D721Med (cell line): ENCODE measurements around the gene ARHGAP26.

ENCODE experiments used
- DNase-seq: peaks from one replicate; pipeline ENCODE4 v3.0.0; 2011; ENCODE audit warnings: low spot score; ENCODE audit not compliant: insufficient read length
- FAIRE-seq: peaks from 2 replicates; lab custom pipeline; 2011; peaks lifted over from hg19 to GRCh38; lab: Jason Lieb, UNC
- TF ChIP-seq, protein P1 (sequence below): IDR thresholded peaks from 2 replicates; pipeline ENCODE4 v1.5.1; 2012; ENCODE audit warnings: mild to moderate bottlenecking, control low read depth; ENCODE audit not compliant: insufficient read depth; ENCODE audit errors: missing control alignments

Gene ARHGAP26

DNA sequence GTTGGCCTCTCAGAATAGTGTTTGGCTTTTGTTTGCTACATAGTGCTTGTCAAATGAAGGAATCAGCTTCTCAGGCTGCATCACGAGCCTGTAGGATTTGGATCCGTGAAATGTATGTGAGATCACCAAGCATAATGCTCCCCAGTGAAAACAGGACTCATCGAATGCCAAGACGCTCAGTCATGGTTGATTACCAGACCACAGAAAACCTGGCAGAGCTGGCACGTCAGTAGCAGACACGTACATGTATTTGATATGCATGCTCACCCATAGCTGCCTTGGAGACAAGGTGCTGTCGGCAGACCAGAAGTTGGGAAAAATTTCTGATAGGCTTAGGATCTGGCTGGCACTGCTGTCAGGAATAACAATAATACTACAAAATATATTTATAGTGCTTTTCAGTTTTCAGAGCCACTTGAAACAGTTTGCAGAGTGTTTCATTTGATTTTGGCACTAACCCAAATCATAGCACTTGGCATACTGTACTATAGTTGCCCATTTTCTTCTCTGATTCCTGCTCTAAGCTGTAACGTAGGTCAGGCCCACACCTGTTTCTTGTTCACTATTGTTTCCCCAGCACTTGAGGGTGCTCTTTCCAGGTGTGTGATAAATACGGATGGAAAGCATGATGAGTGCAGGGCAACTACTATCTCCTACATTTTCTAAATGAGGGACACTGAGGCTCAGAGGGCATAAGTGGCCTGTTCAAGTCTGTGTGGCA is 407.2 kb downstream of the ARHGAP26 start:
- FAIRE-seq = no peak
- no peak for DNase-seq
- TF ChIP-seq, protein P1, sequence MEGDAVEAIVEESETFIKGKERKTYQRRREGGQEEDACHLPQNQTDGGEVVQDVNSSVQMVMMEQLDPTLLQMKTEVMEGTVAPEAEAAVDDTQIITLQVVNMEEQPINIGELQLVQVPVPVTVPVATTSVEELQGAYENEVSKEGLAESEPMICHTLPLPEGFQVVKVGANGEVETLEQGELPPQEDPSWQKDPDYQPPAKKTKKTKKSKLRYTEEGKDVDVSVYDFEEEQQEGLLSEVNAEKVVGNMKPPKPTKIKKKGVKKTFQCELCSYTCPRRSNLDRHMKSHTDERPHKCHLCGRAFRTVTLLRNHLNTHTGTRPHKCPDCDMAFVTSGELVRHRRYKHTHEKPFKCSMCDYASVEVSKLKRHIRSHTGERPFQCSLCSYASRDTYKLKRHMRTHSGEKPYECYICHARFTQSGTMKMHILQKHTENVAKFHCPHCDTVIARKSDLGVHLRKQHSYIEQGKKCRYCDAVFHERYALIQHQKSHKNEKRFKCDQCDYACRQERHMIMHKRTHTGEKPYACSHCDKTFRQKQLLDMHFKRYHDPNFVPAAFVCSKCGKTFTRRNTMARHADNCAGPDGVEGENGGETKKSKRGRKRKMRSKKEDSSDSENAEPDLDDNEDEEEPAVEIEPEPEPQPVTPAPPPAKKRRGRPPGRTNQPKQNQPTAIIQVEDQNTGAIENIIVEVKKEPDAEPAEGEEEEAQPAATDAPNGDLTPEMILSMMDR = no peak

DNA sequence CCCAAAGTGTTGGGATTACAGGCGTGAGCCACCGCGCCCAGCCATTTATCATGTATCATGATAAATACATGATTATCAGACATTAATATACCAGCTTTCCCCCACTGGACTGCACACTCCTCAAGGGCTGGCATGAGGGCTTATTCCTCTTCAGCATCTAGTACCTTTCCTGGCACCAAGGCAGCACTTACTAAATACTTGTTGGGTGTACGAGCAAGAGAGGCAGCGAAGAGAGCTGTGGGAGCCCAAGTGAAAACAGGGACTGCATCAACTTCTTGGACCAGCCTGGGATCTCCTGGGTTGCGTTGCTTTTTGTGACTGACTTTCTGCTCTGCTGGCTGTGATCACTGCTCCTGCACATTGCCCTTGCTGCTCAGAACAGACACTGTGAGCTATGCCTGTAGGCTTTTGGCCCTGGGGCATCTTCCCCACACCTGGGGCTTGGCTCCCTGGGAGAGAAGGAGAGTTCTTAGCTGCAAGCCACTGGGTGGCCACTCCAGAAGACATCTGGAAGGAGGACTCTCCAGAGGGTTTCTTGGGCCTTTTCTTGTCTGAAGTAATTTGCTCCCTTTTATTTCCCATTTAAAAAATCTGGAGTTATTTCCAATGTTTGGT is 409.1 kb downstream of the ARHGAP26 start:
- TF ChIP-seq, protein P1 = no peak
- FAIRE-seq (no peak), DNase-seq (no peak)

DNA sequence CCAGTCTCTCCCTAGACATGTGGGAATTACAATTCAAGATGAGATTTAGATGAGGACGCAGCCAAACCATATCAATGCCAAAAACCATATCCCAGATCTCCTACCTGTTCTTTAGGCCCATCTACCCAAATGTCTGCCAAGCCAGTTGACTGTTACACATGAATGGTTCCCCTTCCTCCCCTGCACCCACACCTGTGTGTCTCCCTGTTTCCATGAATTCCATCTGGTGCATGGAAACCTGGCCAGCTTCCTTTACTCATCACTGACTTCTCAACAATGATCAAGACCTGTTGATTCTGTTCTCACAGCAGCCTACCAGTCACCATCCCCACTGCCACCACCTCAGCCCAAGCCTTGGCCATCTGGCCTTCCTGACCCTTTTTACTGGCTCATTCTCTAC is 410.6 kb downstream of the ARHGAP26 start:
- no peak for FAIRE-seq
- TF ChIP-seq, protein P1 = no peak

DNA sequence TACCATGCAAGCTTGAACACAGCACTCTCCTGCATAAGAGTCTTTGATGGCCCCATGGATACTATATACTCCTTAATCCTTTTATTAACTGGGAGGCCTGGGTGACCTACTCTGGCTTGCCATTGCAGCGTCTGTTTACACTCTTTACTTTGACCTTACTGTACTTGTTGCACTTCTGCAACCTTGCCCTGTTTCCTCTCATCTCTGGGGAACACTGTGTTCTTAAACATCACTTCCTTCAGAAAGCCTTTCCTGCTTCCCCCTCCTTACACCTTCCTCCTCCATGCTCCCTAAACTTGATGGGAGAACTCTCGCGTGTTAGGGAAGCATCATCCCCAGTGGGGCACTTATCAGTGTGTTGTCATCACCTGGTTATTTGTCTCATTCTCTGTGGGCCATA is 411.0 kb downstream of the ARHGAP26 start:
- no peak for DNase-seq
- no peak for FAIRE-seq
- TF ChIP-seq, protein P1 = no peak

More for the DNA sequence above, 410.6 kb downstream of the ARHGAP26 start:
- DNase-seq = no peak

DNA sequence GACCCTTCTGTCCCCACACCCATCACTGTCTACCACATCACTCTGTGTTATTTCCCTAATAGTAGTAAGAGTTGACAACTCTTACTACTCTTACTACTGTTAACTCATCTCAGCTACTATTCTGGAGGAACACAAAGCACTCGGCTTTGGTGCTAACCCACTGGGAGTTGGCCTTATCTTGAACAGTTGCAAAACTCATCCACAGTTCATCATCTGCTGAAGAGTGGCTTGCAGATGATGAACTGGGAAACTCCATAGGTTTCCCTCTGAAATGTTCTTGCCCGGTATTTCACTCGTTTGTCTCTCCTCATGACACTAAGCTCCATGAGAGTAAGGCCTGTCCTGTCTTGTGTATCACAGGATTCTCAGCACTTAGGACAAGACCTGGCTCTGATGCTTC is 411.9 kb downstream of the ARHGAP26 start:
- DNase-seq (no peak), FAIRE-seq (no peak)
- TF ChIP-seq, protein P1 = no peak

DNA sequence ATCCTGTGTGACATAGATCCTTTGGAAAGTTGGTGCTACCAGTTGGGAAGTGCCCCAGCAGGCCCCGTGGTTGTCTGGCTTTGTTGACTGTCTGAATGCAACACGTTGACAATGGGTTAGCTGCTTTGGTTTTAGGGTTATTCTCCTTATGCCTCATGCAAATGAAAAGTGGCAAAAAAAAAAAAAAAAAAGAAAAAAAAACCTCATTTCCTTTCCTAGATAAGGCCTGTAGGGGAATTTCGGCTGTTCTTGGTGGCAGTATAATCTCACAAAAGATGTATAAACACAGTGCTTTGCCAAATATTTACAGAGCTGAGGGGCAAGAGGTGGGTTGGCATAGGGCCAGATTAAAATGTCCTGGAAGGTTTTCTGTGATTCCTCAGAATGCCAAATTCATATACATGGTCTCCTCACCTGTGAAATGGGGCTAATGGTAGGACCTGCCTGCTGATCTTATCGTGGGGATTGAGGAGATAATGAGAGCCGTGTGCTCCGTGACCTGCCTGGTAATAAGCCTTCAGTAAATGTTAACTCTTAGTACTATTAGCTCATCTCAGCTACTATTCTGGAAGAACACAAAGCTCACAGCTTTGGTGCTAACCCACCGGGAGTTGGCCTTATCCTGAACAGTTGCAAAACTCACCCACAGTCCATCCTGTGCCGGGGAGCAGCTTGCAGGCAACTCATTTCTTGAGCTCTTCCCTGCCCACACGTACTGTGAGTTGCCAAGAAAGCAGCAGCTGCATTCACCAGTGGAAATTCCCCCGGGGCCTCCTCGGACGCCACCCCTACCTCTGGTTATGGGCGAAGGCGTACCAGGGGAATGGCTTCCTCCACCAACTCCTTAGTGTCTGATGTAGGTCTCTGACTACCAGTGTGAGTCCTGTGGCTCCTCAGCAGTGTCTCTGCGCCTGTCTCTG is 413.0 kb downstream of the ARHGAP26 start:
- FAIRE-seq (no peak), DNase-seq (no peak)
- TF ChIP-seq, protein P1 = no peak
